IMR-90 (cell line): ENCODE results near the gene DYNLL2.
"Not testable (repeated sequence)": the region's sequence is repeated elsewhere in the genome, so short reads cannot be mapped to it uniquely, and the experiment has no call there.

Experiments
- CTCF ChIP-seq: conservative IDR thresholded peaks from 2 replicates; pipeline ENCODE4 v1.5.1; 2012; ENCODE audit warnings: mild to moderate bottlenecking, low read depth, low read length, improper control_type of control experiment
- MAFK ChIP-seq: IDR thresholded peaks from 2 replicates; pipeline ENCODE4 v1.6.1; 2012; ENCODE audit warnings: low read depth, low read length, improper control_type of control experiment
- POLR2A ChIP-seq: IDR thresholded peaks from 2 replicates; pipeline ENCODE4 v1.6.1; 2012; ENCODE audit warnings: mild to moderate bottlenecking, low read depth, low read length
- RCOR1 ChIP-seq: IDR thresholded peaks from 2 replicates; pipeline ENCODE4 v1.6.1; 2012; ENCODE audit warnings: mild to moderate bottlenecking, low read length, improper control_type of control experiment; ENCODE audit not compliant: insufficient replicate concordance
- USF2 ChIP-seq: fragments of 150-350 bp; IDR thresholded peaks from 2 replicates; pipeline ENCODE4 v1.6.1; 2017; ENCODE audit warnings: mild to moderate bottlenecking, antibody characterized with exemption, low read length, low read depth

GRCh38 chr17:58143335-58143734 is 60.1 kb downstream of the DYNLL2 start:
- TF ChIP-seq POLR2A, CTCF, MAFK, USF2, RCOR1: not testable (repeated sequence)
